SK-N-SH treated with all-trans-retinoic acid at 6 μM for 48 hours (cell line): ENCODE data around the gene CACNA1I.

Experiments
- BACH2 ChIP-seq: fragments of 250-450 bp; sonication (Bioruptor Pico); IDR thresholded peaks from 2 replicates; pipeline ENCODE4 v1.9.0; 2021; ENCODE audit warnings: mild to moderate bottlenecking, borderline replicate concordance
- ESRRG ChIP-seq: fragments of 250-450 bp; sonication (Bioruptor Pico); IDR thresholded peaks from 2 replicates; pipeline ENCODE4 v1.6.1; 2021; ENCODE audit warnings: mild to moderate bottlenecking
- GLIS3 ChIP-seq: fragments of 250-450 bp; sonication (Bioruptor Pico); IDR thresholded peaks from 2 replicates; pipeline ENCODE4 v1.5.0; 2020; ENCODE audit warnings: mild to moderate bottlenecking, moderate library complexity
- PATZ1 ChIP-seq: fragments of 250-450 bp; sonication (Bioruptor Pico); IDR thresholded peaks from 2 replicates; pipeline ENCODE4 v1.8.0; 2020; ENCODE audit warnings: mild to moderate bottlenecking, moderate library complexity, borderline replicate concordance

GRCh38 chr22:39567135-39567946, 3.2 kb upstream of the CACNA1I start:
- TF ChIP-seq GLIS3 (CRISPR knock-in tag) = no peak
- TF ChIP-seq ESRRG (CRISPR knock-in tag) = no peak
- no peak for TF ChIP-seq BACH2 (CRISPR knock-in tag)
- TF ChIP-seq PATZ1 (CRISPR knock-in tag) = no peak
